ENCODE measurements around the gene VEPH1.

The VEPH1 gene

GRCh38 chr3:157249606-157250005 lies 253.6 kb downstream of the VEPH1 start:
- H3K4me2 ChIP-seq (ENCODE audit: low read length), result no peak overlapping the region
- no peaks in the 10 kb centered on the region for H4K20me1 ChIP-seq (ENCODE audit: insufficient read depth, low read length)
- no peak overlapping the region for H2AFZ ChIP-seq (ENCODE audit: low read depth, low read length)
- H3K9ac ChIP-seq (ENCODE audit: low read length), result no peak overlapping the region
- H3K79me2 ChIP-seq (ENCODE audit: low read length), result no peaks in the 10 kb centered on the region
- H3K36me3 ChIP-seq (replicated peaks; ENCODE audit: low read depth, low read length), result no peaks in the 10 kb centered on the region
- H3K27ac ChIP-seq (ENCODE audit: low read length), result no peak overlapping the region
- no peaks in the 10 kb centered on the region for H3K9me3 ChIP-seq (ENCODE audit: insufficient read depth, low read length)
- TF ChIP-seq CTCF (IDR thresholded peaks at IDR 0.05; ENCODE audit: low read depth, low read length) (no peak), EZH2phosphoT487 (IDR thresholded peaks at IDR 0.05; ENCODE audit: low read depth) (no peak)
- H3K27me3 ChIP-seq (ENCODE audit: low read depth, low read length), result no peaks in the 10 kb centered on the region
- no peaks in the 10 kb centered on the region for H3K4me1 ChIP-seq (ENCODE audit: low read length)
- H3K4me3 ChIP-seq (ENCODE audit: low read length), result no peak overlapping the region

- no peak overlapping the region for H3K4me3 ChIP-seq (ENCODE audit: low read length)
- H2AFZ ChIP-seq (ENCODE audit: low read depth, low read length), result no peak overlapping the region
- no peaks in the 10 kb centered on the region for H3K9me3 ChIP-seq (ENCODE audit: insufficient read depth, low read length)
- no peak overlapping the region for H3K4me2 ChIP-seq (ENCODE audit: low read length)
- no peaks in the 10 kb centered on the region for H3K79me2 ChIP-seq (ENCODE audit: low read length)
- no peaks in the 10 kb centered on the region for H3K4me1 ChIP-seq (ENCODE audit: low read length)
- no peak overlapping the region for H3K27ac ChIP-seq (ENCODE audit: low read length)
- TF ChIP-seq CTCF (IDR thresholded peaks at IDR 0.05; ENCODE audit: low read depth, low read length) (no peak), EZH2phosphoT487 (IDR thresholded peaks at IDR 0.05; ENCODE audit: low read depth) (no peak)
- H3K9ac ChIP-seq (ENCODE audit: low read length), result no peak overlapping the region
- no peaks in the 10 kb centered on the region for H3K36me3 ChIP-seq (replicated peaks; ENCODE audit: low read depth, low read length)
- no peaks in the 10 kb centered on the region for H3K27me3 ChIP-seq (ENCODE audit: low read depth, low read length)
- H4K20me1 ChIP-seq (ENCODE audit: insufficient read depth, low read length), result no peaks in the 10 kb centered on the region
These were observed 254.4 kb downstream of the VEPH1 start for GRCh38 chr3:157248590-157249422.

- H3K4me1 ChIP-seq (ENCODE audit: low read length), result no peaks in the 10 kb centered on the region
- H3K79me2 ChIP-seq (ENCODE audit: low read length), result no peaks in the 10 kb centered on the region
- H3K4me2 ChIP-seq (ENCODE audit: low read length), result no peak overlapping the region
- no peak overlapping the region for H3K27ac ChIP-seq (ENCODE audit: low read length)
- no peak overlapping the region for H3K9ac ChIP-seq (ENCODE audit: low read length)
- H3K9me3 ChIP-seq (ENCODE audit: insufficient read depth, low read length), result no peaks in the 10 kb centered on the region
- no peak for TF ChIP-seq EZH2phosphoT487 (IDR thresholded peaks at IDR 0.05; ENCODE audit: low read depth)
- no peak overlapping the region for H3K4me3 ChIP-seq (ENCODE audit: low read length)
- H3K27me3 ChIP-seq (ENCODE audit: low read depth, low read length), result no peaks in the 10 kb centered on the region
- H2AFZ ChIP-seq (ENCODE audit: low read depth, low read length), result no peak overlapping the region
- H4K20me1 ChIP-seq (ENCODE audit: insufficient read depth, low read length), result no peaks in the 10 kb centered on the region
- H3K36me3 ChIP-seq (replicated peaks; ENCODE audit: low read depth, low read length), result no peaks in the 10 kb centered on the region
These were observed 255.8 kb downstream of the VEPH1 start for GRCh38 chr3:157247391-157247790.

- Histone ChIP-seq H3K4me3 (ENCODE audit: low read length) (no peak overlapping the region), H3K4me2 (ENCODE audit: low read length) (no peak overlapping the region), H3K27me3 (ENCODE audit: low read depth, low read length) (peaks cover 7% of the 10 kb centered on the region; the same call in 1 of the 2 replicates), H3K9ac (ENCODE audit: low read length) (no peak overlapping the region), H3K36me3 (replicated peaks; ENCODE audit: low read depth, low read length) (no peaks in the 10 kb centered on the region), H3K4me1 (ENCODE audit: low read length) (no peaks in the 10 kb centered on the region), H3K9me3 (ENCODE audit: insufficient read depth, low read length) (no peaks in the 10 kb centered on the region), H2AFZ (ENCODE audit: low read depth, low read length) (no peak overlapping the region), H3K79me2 (ENCODE audit: low read length) (no peaks in the 10 kb centered on the region), H4K20me1 (ENCODE audit: insufficient read depth, low read length) (no peaks in the 10 kb centered on the region), H3K27ac (ENCODE audit: low read length) (no peak overlapping the region)
- TF ChIP-seq CTCF (IDR thresholded peaks at IDR 0.05; ENCODE audit: low read depth, low read length), result no peak
- no peak for TF ChIP-seq EZH2phosphoT487 (IDR thresholded peaks at IDR 0.05; ENCODE audit: low read depth)
These were observed 260.4 kb downstream of the VEPH1 start for GRCh38 chr3:157242836-157243235.
